Breast epithelium (tissue), 4 donors: ENCODE data around the gene KCNE4. TPM values are rescaled to one million over a fixed set of nuclear protein-coding genes. Genes with fewer than 3 reads are reported as not detected.

Source experiments
- DNase-seq, 2 donors: peaks; one replicate each; pipeline ENCODE4 v3.0.0-alpha.2; 2019; ENCODE audit warnings: low spot score in 2 of 2
- H3K27ac ChIP-seq, 2 donors: fragments of 200-600 bp; sonication (generic) in 1 of 2; one replicate each; pipeline ENCODE4 v1.5.1; 2016 to 2019; ENCODE audit warnings: mild to moderate bottlenecking in 1 of 2
- H3K27me3 ChIP-seq, 2 donors: fragments of 200-600 bp; sonication (generic) in 1 of 2; one replicate each; pipeline versions ENCODE4 v1.5.1 to v1.6.0; 2017 to 2019; ENCODE audit warnings: control low read depth in 1 of 2, mild to moderate bottlenecking in 1 of 2
- H3K36me3 ChIP-seq: fragments of 200-600 bp; one replicate; pipeline ENCODE4 v1.5.1; 2019
- H3K4me1 ChIP-seq, 2 donors: fragments of 200-600 bp; sonication (generic); one replicate each; pipeline ENCODE4 v1.5.1; 2016 to 2019; ENCODE audit warnings: control low read depth in 1 of 2
- H3K4me3 ChIP-seq, 3 donors: fragments of 200-600 bp; sonication (generic); 1 replicate in 2 of 3; 2 replicates in 1 of 3; pipeline ENCODE4 v1.5.1; 2016 to 2019; ENCODE audit warnings: mild to moderate bottlenecking in 3 of 3, moderate library complexity in 2 of 3
- H3K9me3 ChIP-seq, 2 donors: fragments of 200-600 bp; sonication (generic) in 1 of 2; one replicate each; pipeline ENCODE4 v1.5.1; 2016 to 2019; ENCODE audit warnings: control low read depth in 1 of 2
- POLR2A ChIP-seq: fragments of 450-650 bp; IDR thresholded peaks from one replicate; pipeline ENCODE4 v1.6.1; 2016; ENCODE audit warnings: antibody characterized with exemption, mild to moderate bottlenecking, moderate library complexity
- POLR2AphosphoS5 ChIP-seq, 3 donors: sonication (generic); formaldehyde crosslinking; IDR thresholded peaks; one replicate each; pipeline ENCODE4 v1.6.1; 2017; ENCODE audit warnings: antibody characterized with exemption in 3 of 3
- intact Hi-C: fragments of 100-400 bp; cut with DNase I; formaldehyde crosslinking; loops from one replicate; pipeline ENCODE4 v1.15.1; 2023; ENCODE audit warnings: low total_unique reads
- total RNA-seq, 3 donors: library from RNA; depleted of rRNA; stranded (reverse); fragments of >200 nt; gene quantifications; one replicate each; pipeline ENCODE4 v1.1.0, GENCODE V29; 2016
- TF ChIP-seq, protein P1 (sequence below), 3 donors: fragments of 450-650 bp; IDR thresholded peaks; one replicate each; pipeline ENCODE4 v1.5.1; 2016 to 2017; ENCODE audit warnings: antibody characterized with exemption in 3 of 3, mild to moderate bottlenecking in 3 of 3, moderate library complexity in 3 of 3

KCNE4 gene
- total RNA-seq, 3 donors from 2014 or later = 5.0 to 26.2 (median 9.3) TPM

DNA sequence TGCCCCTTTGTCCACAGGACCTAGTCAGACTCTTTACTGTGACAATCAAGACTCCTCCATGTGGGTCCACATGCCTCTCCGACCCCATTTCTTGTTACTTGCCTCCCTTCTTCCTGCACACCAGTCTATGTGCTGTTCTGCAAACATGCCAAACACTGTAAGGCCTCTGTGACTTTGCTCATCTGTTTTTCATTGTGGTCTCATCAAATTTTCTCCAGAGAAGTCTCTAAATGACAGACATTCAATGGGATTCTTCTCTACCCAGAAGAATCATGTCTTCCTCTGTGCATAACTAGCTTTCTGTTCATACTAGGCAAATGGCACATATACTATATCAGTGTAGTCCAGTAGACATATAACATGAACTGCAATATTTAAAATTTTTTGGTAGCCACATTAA lies 43.0 kb upstream of the KCNE4 start:
- H3K36me3 ChIP-seq = no peaks in the 10 kb centered on the region
- no peaks in the 10 kb centered on the region for H3K4me1 ChIP-seq
- no peak for DNase-seq
- no peak for TF ChIP-seq POLR2A
- TF ChIP-seq POLR2AphosphoS5 (IDR thresholded peaks at IDR 0.05) = no peak
- TF ChIP-seq, protein P1, sequence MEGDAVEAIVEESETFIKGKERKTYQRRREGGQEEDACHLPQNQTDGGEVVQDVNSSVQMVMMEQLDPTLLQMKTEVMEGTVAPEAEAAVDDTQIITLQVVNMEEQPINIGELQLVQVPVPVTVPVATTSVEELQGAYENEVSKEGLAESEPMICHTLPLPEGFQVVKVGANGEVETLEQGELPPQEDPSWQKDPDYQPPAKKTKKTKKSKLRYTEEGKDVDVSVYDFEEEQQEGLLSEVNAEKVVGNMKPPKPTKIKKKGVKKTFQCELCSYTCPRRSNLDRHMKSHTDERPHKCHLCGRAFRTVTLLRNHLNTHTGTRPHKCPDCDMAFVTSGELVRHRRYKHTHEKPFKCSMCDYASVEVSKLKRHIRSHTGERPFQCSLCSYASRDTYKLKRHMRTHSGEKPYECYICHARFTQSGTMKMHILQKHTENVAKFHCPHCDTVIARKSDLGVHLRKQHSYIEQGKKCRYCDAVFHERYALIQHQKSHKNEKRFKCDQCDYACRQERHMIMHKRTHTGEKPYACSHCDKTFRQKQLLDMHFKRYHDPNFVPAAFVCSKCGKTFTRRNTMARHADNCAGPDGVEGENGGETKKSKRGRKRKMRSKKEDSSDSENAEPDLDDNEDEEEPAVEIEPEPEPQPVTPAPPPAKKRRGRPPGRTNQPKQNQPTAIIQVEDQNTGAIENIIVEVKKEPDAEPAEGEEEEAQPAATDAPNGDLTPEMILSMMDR (IDR thresholded peaks at IDR 0.05) = no peak
- no peaks in the 10 kb centered on the region for H3K27me3 ChIP-seq
- H3K4me3 ChIP-seq = no peak overlapping the region
- H3K9me3 ChIP-seq = no peaks in the 10 kb centered on the region
- no peak overlapping the region for H3K27ac ChIP-seq
- intact Hi-C loops = no loop called here

- no peak for TF ChIP-seq POLR2AphosphoS5 (IDR thresholded peaks at IDR 0.05)
- TF ChIP-seq, protein P1 (IDR thresholded peaks at IDR 0.05) = no peak
- no peak for TF ChIP-seq POLR2A
- intact Hi-C loops = no loop called here
Observed at GRCh38 chr2:223010641-223011040, 41.3 kb upstream of the KCNE4 start.

GRCh38 chr2:223012291-223012690 lies 39.7 kb upstream of the KCNE4 start:
- TF ChIP-seq POLR2A (no peak), POLR2AphosphoS5 (IDR thresholded peaks at IDR 0.05) (no peak)
- TF ChIP-seq, protein P1 (IDR thresholded peaks at IDR 0.05) = no peak
- no peak for DNase-seq
- Histone ChIP-seq H3K36me3 (no peaks in the 10 kb centered on the region), H3K27me3 (no peaks in the 10 kb centered on the region), H3K4me3 (no peak overlapping the region), H3K9me3 (no peaks in the 10 kb centered on the region), H3K4me1 (no peaks in the 10 kb centered on the region), H3K27ac (no peak overlapping the region)
- intact Hi-C loops = no loop called here

More at GRCh38 chr2:223010641-223011040, 41.3 kb upstream of the KCNE4 start:
- no peak overlapping the region for H3K27ac ChIP-seq
- H3K27me3 ChIP-seq = no peaks in the 10 kb centered on the region
- DNase-seq = no peak
- H3K4me1 ChIP-seq = no peaks in the 10 kb centered on the region
- H3K36me3 ChIP-seq = no peaks in the 10 kb centered on the region
- H3K9me3 ChIP-seq = no peaks in the 10 kb centered on the region
- no peak overlapping the region for H3K4me3 ChIP-seq

GRCh38 chr2:223019390-223019930 lies 32.5 kb upstream of the KCNE4 start:
- Histone ChIP-seq H3K4me3 (no peak overlapping the region), H3K9me3 (peaks cover 0 to 6% of the 10 kb centered on the region in 2 donors), H3K4me1 (no peaks in the 10 kb centered on the region), H3K27ac (no peak overlapping the region), H3K27me3 (no peaks in the 10 kb centered on the region), H3K36me3 (no peaks in the 10 kb centered on the region)
- no peak for TF ChIP-seq POLR2A
- intact Hi-C loops = no loop called here
- DNase-seq = no peak

DNA sequence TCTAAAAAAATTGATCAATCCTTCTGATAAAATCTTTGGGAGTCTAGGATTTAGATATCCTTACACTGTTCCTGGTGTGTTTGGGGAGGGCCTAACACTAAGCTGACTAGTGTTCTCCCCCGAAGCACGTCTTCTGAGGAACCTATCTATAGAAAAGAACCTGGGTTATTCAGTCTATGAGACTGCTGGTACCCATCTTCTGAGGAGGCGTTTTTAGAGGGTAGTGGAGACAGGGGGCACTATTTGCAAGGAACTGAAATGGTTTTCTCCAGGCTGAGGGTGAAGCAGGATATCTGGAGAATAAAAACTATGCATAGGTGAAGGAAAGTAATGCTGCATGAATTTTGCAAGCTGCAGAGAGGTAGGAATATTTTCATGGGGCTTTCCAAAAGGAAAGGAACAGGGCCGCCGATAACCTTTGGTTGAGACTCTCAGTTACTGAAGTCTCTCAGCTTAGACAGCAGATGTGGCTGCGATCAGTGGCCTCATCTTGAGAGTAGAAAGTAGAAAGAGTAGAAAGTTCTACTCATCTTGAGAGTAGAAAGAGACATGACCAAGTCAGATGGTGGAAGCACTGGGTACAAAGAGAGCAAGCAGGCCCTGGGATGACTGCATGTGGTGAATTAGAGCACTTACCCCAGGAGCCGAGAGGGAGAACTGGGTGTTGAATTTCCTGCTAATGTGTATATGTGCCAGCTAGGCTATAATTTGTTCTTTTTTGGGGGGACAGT lies 31.8 kb upstream of the KCNE4 start:
- no peak for DNase-seq
- Histone ChIP-seq H3K4me1 (no peaks in the 10 kb centered on the region), H3K4me3 (no peak overlapping the region), H3K9me3 (peaks cover 0 to 6% of the 10 kb centered on the region in 2 donors), H3K27me3 (no peaks in the 10 kb centered on the region), H3K27ac (no peak overlapping the region), H3K36me3 (no peaks in the 10 kb centered on the region)
- intact Hi-C loops = no loop called here
- TF ChIP-seq POLR2A (no peak), POLR2AphosphoS5 (IDR thresholded peaks at IDR 0.05) (no peak)
- TF ChIP-seq, protein P1 (IDR thresholded peaks at IDR 0.05) = no peak
